RPMI7951 (cell line): Measurements from ENCODE around the gene MPV17L. TPM values are rescaled to one million over a fixed set of nuclear protein-coding genes. Genes with fewer than 3 reads are reported as not detected.
"Not testable (repeated sequence)": the region's sequence is repeated elsewhere in the genome, so short reads cannot be mapped to it uniquely, and the experiment has no call there.

Experiments used
- DNase-seq: peaks from one replicate; pipeline ENCODE4 v3.0.0-alpha.2; 2012; ENCODE audit warnings: low read depth
- total RNA-seq: library from RNA; depleted of rRNA; stranded (reverse); fragments of >200 nt; shearing (Covaris generic); gene quantifications from 2 replicates; pipeline ENCODE4 v1.2.3, GENCODE V29; 2014; rRNA removed

Gene MPV17L
- 0.68 TPM in 1 of 2 replicates, not detected in the other for total RNA-seq

DNA sequence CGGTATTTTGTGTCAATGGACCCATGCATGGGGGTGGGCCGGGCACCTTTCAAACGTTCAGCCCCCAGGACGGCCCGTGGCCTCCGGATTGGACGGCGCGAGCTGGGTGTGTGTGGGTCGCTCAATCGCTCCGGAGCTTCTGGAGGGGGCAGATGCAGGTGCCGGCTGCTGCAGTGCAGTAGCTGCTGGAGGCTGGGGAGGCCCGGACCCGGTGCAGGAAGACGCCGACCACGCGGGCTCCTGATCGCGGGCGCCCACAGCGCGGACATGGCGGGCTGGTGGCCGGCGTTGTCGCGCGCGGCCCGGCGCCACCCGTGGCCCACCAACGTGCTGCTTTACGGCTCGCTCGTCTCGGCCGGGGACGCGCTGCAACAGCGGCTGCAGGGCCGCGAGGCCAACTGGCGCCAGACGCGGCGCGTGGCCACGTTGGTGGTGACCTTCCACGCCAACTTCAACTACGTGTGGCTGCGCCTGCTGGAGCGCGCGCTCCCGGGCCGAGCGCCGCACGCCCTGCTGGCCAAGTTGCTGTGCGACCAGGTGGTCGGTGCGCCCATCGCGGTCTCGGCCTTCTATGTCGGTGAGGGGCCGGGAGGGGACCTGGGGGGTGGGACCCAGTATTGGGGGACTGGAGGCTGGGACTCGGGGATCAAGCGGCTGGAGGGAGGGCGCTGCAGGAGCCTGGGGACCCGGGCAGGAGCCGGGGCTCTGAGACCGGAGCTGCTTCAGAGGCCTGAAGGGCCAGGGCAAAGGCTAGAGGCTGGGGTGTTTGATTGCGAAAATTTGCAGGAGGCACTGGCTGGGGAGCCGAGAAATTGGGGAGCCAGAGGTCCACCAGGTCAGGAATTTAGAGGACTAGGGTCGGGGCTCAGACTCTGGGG lies at the start of gene MPV17L:
TSS of gene MPV17L (plus strand) at position 124 of the 878 bp plus-strand sequence. CDS start at position 268, 144 bp downstream.
- DNase-seq, result not testable (repeated sequence)

DNA sequence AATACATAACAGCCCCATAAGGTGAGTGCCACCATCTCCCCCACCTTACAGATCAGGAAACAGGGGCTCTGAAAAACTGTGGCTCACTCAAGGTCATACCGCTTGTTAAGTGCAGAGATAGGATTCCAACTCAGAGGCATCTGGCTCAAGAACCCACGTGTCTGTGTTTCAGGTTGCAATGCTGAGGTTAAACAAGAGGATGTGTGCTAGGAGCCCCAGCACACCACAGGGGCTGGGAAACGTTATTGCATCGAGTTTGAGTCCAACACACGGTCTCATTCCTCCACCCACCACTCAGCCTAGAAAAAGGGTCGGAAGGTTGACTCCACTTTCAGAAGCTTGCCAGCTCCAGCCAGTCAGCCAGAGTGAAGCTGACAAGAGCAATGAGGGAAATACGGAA lies 46.8 kb upstream of the MPV17L start:
- not testable (repeated sequence) for DNase-seq

- not testable (repeated sequence) for DNase-seq
Measured at GRCh38 chr16:15351251-15351650, 44.3 kb upstream of the MPV17L start.

DNA sequence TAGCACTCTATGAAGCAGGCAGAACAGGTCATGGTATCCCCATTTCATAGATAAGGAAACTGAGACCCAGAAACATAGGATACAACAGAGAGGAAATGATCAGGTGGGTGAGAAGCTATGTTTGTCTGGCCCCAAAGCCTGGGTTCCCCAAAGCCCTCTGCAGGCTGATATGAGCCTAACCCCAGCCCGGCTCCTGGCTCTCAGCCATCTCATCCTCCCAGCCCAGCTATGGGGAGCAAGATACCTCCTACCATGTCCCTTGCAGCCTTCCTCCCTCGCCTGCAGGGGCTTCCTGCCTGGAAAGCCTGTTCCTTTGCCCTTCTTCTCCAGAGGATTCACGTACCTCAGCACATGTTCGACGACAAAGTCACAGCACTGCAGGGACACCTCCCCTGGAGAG lies 43.8 kb upstream of the MPV17L start:
- not testable (repeated sequence) for DNase-seq

DNA sequence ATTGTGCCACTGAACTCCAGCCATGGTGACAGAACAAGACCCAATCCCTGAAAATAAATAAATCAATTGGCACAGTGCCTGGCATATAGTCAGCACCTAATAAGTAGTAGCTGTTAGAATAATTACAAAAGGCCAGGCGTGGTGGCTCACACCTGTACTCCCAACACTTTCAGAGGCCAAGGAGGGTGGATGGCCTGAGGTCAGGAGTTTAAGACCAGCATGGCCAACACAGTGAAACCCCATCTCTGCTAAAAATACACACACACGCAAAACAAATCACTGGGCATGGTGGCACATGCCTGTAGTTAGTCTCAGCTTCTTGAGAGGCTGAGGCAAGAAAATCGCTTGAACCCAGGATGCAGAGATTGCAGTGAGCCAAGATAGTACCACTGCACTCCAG lies 42.7 kb upstream of the MPV17L start:
- not testable (repeated sequence) for DNase-seq

GRCh38 chr16:15354846-15355245 lies 40.7 kb upstream of the MPV17L start:
- not testable (repeated sequence) for DNase-seq

DNA sequence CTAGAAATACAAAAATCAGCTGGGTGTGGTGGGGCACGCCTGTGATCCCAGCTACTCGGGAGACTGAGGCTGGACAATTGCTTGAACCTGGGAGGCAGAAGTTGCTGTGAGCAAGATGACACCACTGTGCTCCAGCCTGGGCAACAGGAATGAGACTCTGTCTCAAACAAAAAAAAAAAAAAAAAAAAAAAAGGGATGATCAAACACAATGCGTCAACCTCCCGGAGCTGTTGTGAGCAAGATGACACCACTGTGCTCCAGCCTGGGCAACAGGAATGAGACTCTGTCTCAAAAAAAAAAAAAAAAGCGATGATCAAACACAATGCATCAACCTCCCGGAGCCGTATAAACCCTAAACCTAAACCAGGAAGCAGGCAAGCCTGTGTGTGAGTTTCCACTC lies 38.1 kb upstream of the MPV17L start:
- not testable (repeated sequence) for DNase-seq

- not testable (repeated sequence) for DNase-seq
Measured at GRCh38 chr16:15378194-15378593, 17.4 kb upstream of the MPV17L start, which contains the start of gene NPIPA5. NPIPA5 (minus strand) TSS chr16:15378294; CDS start chr16:15378294, 0 bp downstream.

GRCh38 chr16:15382810-15383209 lies 12.7 kb upstream of the MPV17L start:
- DNase-seq, result peak; percentile 4

GRCh38 chr16:15388060-15388459 lies 7.5 kb upstream of the MPV17L start:
- not testable (repeated sequence) for DNase-seq

GRCh38 chr16:15389916-15390315 lies 5.6 kb upstream of the MPV17L start:
- not testable (repeated sequence) for DNase-seq

- DNase-seq, result not testable (repeated sequence)
Measured at GRCh38 chr16:15393025-15393424, 2.5 kb upstream of the MPV17L start.

DNA sequence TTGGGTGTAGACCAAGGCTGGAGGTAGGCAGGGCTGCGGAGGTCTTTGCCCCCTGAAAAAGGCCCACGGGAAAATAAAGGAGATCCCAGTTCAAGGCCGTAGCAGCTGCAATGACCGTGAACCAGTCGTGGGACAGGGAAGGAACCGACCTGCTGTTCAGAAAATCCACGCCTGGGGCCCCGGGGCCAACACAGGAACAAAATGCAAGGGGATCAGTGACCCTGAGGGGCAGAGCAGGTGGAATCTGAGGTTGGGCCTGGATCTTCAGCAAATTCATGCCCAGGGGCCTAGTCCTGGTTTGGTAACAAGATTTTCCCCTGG lies 915 bp downstream of the MPV17L start:
- not testable (repeated sequence) for DNase-seq

GRCh38 chr16:15396948-15397594 lies 1.5 kb downstream of the MPV17L start:
- no peak for DNase-seq

DNA sequence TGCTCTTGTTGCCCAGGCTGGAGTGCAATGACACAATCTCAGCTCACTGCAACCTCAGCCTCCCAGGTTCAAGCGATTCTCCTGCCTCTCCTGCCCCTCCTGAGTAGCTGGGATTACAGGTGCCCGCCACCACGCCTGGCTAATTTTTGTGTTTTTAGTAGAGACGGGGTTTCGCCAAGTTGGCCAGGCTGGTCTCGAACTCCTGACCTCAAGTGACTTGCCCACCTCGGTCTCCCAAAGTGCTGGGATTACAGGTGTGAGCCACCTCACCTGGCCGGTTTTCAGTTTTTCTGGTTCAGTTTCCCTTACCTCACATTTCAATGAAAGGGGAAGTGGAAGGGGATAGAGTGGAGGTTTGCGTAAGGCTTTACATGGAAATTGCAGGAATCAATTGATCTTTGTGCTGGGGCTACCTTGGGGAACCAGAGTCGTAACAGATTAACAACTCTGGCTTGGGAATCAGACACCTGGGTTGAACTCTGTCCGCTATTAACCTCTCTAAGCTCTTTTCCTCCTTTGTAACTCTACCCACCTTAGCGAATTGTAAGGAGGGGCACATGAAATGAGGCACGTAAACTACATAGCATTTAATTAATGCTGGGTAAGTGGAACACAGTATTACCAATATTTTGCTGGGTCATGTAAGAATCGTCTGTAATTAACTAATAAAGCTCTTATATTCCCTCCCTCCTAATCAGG lies 3.2 kb downstream of the MPV17L start:
- DNase-seq, result no peak

GRCh38 chr16:15399317-15399716 lies 3.8 kb downstream of the MPV17L start:
- no peak for DNase-seq

- DNase-seq, result not testable (repeated sequence)
Measured at GRCh38 chr16:15400314-15400713, 4.8 kb downstream of the MPV17L start.

GRCh38 chr16:15401972-15402371 lies 6.4 kb downstream of the MPV17L start:
- no peak for DNase-seq

GRCh38 chr16:15403392-15403995 lies 7.9 kb downstream of the MPV17L start:
- DNase-seq, result peak; percentile 70

- peak; percentile 5 for DNase-seq
Measured at GRCh38 chr16:15404091-15404490, 8.5 kb downstream of the MPV17L start.

GRCh38 chr16:15404792-15405191 lies 9.2 kb downstream of the MPV17L start:
- DNase-seq, result peak; percentile 2

DNA sequence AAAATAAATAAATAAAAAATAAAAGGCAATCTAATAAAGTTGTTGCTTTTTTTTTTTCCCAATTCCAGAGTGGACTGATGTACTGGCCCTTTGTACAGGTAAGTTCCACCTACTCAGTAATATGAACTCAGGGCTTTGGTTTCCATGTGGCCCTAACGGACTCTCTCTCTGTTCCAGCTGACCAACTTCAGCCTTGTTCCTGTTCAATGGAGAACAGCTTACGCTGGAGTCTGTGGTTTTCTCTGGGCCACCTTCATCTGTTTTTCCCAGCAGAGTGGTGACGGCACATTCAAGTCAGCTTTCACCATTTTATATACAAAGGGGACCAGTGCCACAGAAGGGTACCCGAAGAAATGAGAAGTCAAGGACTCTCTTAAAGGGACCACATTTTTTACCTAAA lies 12.2 kb downstream of the MPV17L start:
- not testable (repeated sequence) for DNase-seq
